ENCODE measurements around the gene ROBO1. TPM values are rescaled to one million over a fixed set of nuclear protein-coding genes. Genes with fewer than 3 reads are reported as not detected.

ROBO1 gene
- total and polyA plus RNA-seq, 2 of the 13 experiments (the other 11 are each of a cell fraction or from before 2014, with no cell fraction given), result 52.2 to 71.0 TPM

GRCh38 chr3:79019137-79019923 is 748.5 kb downstream of the ROBO1 start (continued):
- TF ChIP-seq, protein P1, sequence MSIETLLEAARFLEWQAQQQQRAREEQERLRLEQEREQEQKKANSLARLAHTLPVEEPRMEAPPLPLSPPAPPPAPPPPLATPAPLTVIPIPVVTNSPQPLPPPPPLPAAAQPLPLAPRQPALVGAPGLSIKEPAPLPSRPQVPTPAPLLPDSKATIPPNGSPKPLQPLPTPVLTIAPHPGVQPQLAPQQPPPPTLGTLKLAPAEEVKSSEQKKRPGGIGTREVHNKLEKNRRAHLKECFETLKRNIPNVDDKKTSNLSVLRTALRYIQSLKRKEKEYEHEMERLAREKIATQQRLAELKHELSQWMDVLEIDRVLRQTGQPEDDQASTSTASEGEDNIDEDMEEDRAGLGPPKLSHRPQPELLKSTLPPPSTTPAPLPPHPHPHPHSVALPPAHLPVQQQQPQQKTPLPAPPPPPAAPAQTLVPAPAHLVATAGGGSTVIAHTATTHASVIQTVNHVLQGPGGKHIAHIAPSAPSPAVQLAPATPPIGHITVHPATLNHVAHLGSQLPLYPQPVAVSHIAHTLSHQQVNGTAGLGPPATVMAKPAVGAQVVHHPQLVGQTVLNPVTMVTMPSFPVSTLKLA (IDR thresholded peaks at IDR 0.05), result no peak
- TF ChIP-seq, protein P2, sequence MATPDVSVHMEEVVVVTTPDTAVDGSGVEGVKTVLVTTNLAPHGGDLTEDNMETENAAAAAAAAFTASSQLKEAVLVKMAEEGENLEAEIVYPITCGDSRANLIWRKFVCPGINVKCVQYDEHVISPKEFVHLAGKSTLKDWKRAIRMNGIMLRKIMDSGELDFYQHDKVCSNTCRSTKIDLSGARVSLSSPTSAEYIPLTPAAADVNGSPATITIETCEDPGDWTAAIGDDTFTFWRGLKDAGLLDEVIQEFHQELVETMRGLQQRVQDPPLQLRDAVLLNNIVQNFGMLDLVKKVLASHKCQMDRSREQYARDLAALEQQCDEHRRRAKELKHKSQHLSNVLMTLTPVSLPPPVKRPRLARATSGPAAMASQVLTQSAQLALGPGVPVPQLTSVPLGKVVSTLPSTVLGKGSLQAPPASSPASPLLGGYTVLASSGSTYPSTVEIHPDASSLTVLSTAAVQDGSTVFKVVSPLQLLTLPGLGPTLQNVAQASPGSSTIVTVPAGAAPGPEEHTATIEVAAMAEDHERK (CRISPR knock-in tag; IDR thresholded peaks at IDR 0.05; ENCODE audit: low read depth), result no peak
- no peak for TF ChIP-seq ZBTB42 (CRISPR knock-in tag; IDR thresholded peaks at IDR 0.05)
- no peak for TF ChIP-seq AHR (CRISPR knock-in tag; IDR thresholded peaks at IDR 0.05)
- TF ChIP-seq HMGXB4 (CRISPR knock-in tag; IDR thresholded peaks at IDR 0.05; ENCODE audit: borderline replicate concordance in 1 of 2, low read depth in 1 of 2), result peak in 1 of 2 experiments; percentile 67; a peak in 2 of 4 replicates
- no peak for TF ChIP-seq FOXJ3 (CRISPR knock-in tag; IDR thresholded peaks at IDR 0.05; ENCODE audit: borderline replicate concordance)
- TF ChIP-seq SP140L (CRISPR knock-in tag; IDR thresholded peaks at IDR 0.05; ENCODE audit: borderline replicate concordance), result no peak
- no peak for TF ChIP-seq ADNP (CRISPR knock-in tag; IDR thresholded peaks at IDR 0.05)
- TF ChIP-seq REST (IDR thresholded peaks at IDR 0.05; ENCODE audit: borderline replicate concordance in 1 of 2, low read depth in 1 of 2, low read length in 2 of 2), result peak in 1 of 2 experiments; percentile 26; a peak in 1 of 4 replicates
- 0 out of 2 replicates have a peak, but pooled peaks have one; percentile 17 for TF ChIP-seq ZKSCAN1 (IDR thresholded peaks at IDR 0.05; ENCODE audit: low read length)
- no peak for TF ChIP-seq SP1 (IDR thresholded peaks at IDR 0.05)
- TF ChIP-seq SP1 (CRISPR knock-in tag; IDR thresholded peaks at IDR 0.05), result no peak
- peak; percentile 46 for TF ChIP-seq THAP11 (CRISPR knock-in tag; IDR thresholded peaks at IDR 0.05)
- no peak for TF ChIP-seq TEF (CRISPR knock-in tag; IDR thresholded peaks at IDR 0.05)
- peak; percentile 62 for TF ChIP-seq TBL1XR1 (IDR thresholded peaks at IDR 0.05; ENCODE audit: borderline replicate concordance, low read length, partially characterized antibody)
- no peak for TF ChIP-seq ZNF12 (CRISPR knock-in tag; IDR thresholded peaks at IDR 0.05)
- no peak for TF ChIP-seq MLLT10 (CRISPR knock-in tag; IDR thresholded peaks at IDR 0.05)
- no peak for TF ChIP-seq TBX2 (CRISPR knock-in tag; IDR thresholded peaks at IDR 0.05; ENCODE audit: borderline replicate concordance)
- peak; percentile 27; the same call in 1 of the 2 replicates for TF ChIP-seq WIZ (CRISPR knock-in tag; IDR thresholded peaks at IDR 0.05)
- peak; percentile 5; the same call in 1 of the 2 replicates for TF ChIP-seq ZNF773 (CRISPR knock-in tag; IDR thresholded peaks at IDR 0.05; ENCODE audit: borderline replicate concordance)
